ENCODE measurements around the gene VAC14. TPM values are rescaled to one million over a fixed set of nuclear protein-coding genes. Genes with fewer than 3 reads are reported as not detected.

Gene VAC14
- total RNA-seq, 2 experiments from 2014 or later: 23.0 to 23.6 TPM

- ATAC-seq (ENCODE audit: poor library complexity): no peak
- Mint-ChIP-seq H3K27ac (no peak overlapping the region), H3K4me1 (ENCODE audit: low read depth) (no peaks in the 10 kb centered on the region), H3K36me3 (ENCODE audit: low read depth) (peaks cover 55% of the 10 kb centered on the region), H3K27me3 (no peaks in the 10 kb centered on the region), H3K9me3 (no peaks in the 10 kb centered on the region), H3K4me3 (no peak overlapping the region)
- no peak overlapping the region for H3K4me3 ChIP-seq (ENCODE audit: low read length)
- no peak for TF ChIP-seq CTCF (IDR thresholded peaks at IDR 0.05)
- DNase-seq: no peak
- H3K27ac ChIP-seq (ENCODE audit: low read depth in 1 of 2, low read length in 2 of 2): no peak overlapping the region
- H3K36me3 ChIP-seq (ENCODE audit: insufficient read depth, low read length): peaks cover 40% of the 10 kb centered on the region
- H3K4me1 ChIP-seq (ENCODE audit: insufficient read depth, low read length): no peaks in the 10 kb centered on the region
- ChIA-PET POLR2A (no interaction called here), CTCF (no interaction called here)
- no peaks in the 10 kb centered on the region for H3K9me3 ChIP-seq (ENCODE audit: control insufficient read depth in 1 of 2, insufficient read depth in 1 of 2, low read length in 2 of 2)
- no peaks in the 10 kb centered on the region for H3K27me3 ChIP-seq (ENCODE audit: control insufficient read depth in 1 of 2, insufficient read depth in 2 of 2, low read length in 2 of 2)
- intact Hi-C loops (cut with DNase I, micrococcal nuclease): no loop called here
Observed at GRCh38 chr16:70725024-70725911, 75.7 kb downstream of the VAC14 start.

GRCh38 chr16:70724146-70725023 is 76.6 kb downstream of the VAC14 start:
- CTCF ChIA-PET: no interaction called here
- no peaks in the 10 kb centered on the region for H3K4me1 ChIP-seq (ENCODE audit: insufficient read depth, low read length)
- H3K4me3 ChIP-seq (ENCODE audit: low read length): no peak overlapping the region
- ATAC-seq (ENCODE audit: poor library complexity) (no peak), DNase-seq (no peak)
- no peaks in the 10 kb centered on the region for H3K4me1 Mint-ChIP-seq (ENCODE audit: low read depth)
- H3K27me3 ChIP-seq (ENCODE audit: control insufficient read depth in 1 of 2, insufficient read depth in 2 of 2, low read length in 2 of 2): no peaks in the 10 kb centered on the region
- no peaks in the 10 kb centered on the region for H3K9me3 ChIP-seq (ENCODE audit: control insufficient read depth in 1 of 2, insufficient read depth in 1 of 2, low read length in 2 of 2)
- no peaks in the 10 kb centered on the region for H3K27me3 Mint-ChIP-seq
- no peak overlapping the region for H3K4me3 Mint-ChIP-seq
- POLR2A ChIA-PET: no interaction called here
- no peak overlapping the region for H3K27ac ChIP-seq (ENCODE audit: low read depth in 1 of 2, low read length in 2 of 2)
- H3K27ac Mint-ChIP-seq: no peak overlapping the region
- peaks cover 55% of the 10 kb centered on the region for H3K36me3 Mint-ChIP-seq (ENCODE audit: low read depth)
- H3K9me3 Mint-ChIP-seq: no peaks in the 10 kb centered on the region
- TF ChIP-seq CTCF (IDR thresholded peaks at IDR 0.05): no peak
- intact Hi-C loops (cut with DNase I, micrococcal nuclease): no loop called here
- H3K36me3 ChIP-seq (ENCODE audit: insufficient read depth, low read length): peaks cover 38% of the 10 kb centered on the region

- no peak for TF ChIP-seq CTCF (IDR thresholded peaks at IDR 0.05)
- POLR2A ChIA-PET: interaction anchor here (0.6 kb wide), 1 partner anchor 1396 kb away, joined by 3 read pairs; no protein-coding TSS in a partner anchor
- CTCF ChIA-PET: no interaction called here
- Histone ChIP-seq H3K4me3 (ENCODE audit: low read length) (no peak overlapping the region), H3K36me3 (ENCODE audit: insufficient read depth, low read length) (peaks cover 36% of the 10 kb centered on the region), H3K4me1 (ENCODE audit: insufficient read depth, low read length) (no peaks in the 10 kb centered on the region), H3K27me3 (ENCODE audit: control insufficient read depth in 1 of 2, insufficient read depth in 2 of 2, low read length in 2 of 2) (no peaks in the 10 kb centered on the region), H3K9me3 (ENCODE audit: control insufficient read depth in 1 of 2, insufficient read depth in 1 of 2, low read length in 2 of 2) (no peaks in the 10 kb centered on the region), H3K27ac (ENCODE audit: low read depth in 1 of 2, low read length in 2 of 2) (no peak overlapping the region)
- intact Hi-C loops (cut with DNase I, micrococcal nuclease): no loop called here
- H3K4me3 Mint-ChIP-seq: no peak overlapping the region
- no peak overlapping the region for H3K27ac Mint-ChIP-seq
- H3K4me1 Mint-ChIP-seq (ENCODE audit: low read depth): no peaks in the 10 kb centered on the region
- no peak for DNase-seq
- H3K27me3 Mint-ChIP-seq: no peaks in the 10 kb centered on the region
- ATAC-seq (ENCODE audit: poor library complexity): no peak
- H3K9me3 Mint-ChIP-seq: no peaks in the 10 kb centered on the region
- H3K36me3 Mint-ChIP-seq (ENCODE audit: low read depth): peaks cover 53% of the 10 kb centered on the region
Observed at GRCh38 chr16:70723740-70724145, 77.2 kb downstream of the VAC14 start.

All from CD4-positive, alpha-beta T cell (primary cell).